Measurements from ENCODE around the gene SELENOH. TPM values are rescaled to one million over a fixed set of nuclear protein-coding genes. Genes with fewer than 3 reads are reported as not detected.

Gene SELENOH
- total and polyA plus RNA-seq, 2 of the 8 experiments (the other 6 are each of a cell fraction or from before 2014, with no cell fraction given): 243 to 264 TPM

DNA sequence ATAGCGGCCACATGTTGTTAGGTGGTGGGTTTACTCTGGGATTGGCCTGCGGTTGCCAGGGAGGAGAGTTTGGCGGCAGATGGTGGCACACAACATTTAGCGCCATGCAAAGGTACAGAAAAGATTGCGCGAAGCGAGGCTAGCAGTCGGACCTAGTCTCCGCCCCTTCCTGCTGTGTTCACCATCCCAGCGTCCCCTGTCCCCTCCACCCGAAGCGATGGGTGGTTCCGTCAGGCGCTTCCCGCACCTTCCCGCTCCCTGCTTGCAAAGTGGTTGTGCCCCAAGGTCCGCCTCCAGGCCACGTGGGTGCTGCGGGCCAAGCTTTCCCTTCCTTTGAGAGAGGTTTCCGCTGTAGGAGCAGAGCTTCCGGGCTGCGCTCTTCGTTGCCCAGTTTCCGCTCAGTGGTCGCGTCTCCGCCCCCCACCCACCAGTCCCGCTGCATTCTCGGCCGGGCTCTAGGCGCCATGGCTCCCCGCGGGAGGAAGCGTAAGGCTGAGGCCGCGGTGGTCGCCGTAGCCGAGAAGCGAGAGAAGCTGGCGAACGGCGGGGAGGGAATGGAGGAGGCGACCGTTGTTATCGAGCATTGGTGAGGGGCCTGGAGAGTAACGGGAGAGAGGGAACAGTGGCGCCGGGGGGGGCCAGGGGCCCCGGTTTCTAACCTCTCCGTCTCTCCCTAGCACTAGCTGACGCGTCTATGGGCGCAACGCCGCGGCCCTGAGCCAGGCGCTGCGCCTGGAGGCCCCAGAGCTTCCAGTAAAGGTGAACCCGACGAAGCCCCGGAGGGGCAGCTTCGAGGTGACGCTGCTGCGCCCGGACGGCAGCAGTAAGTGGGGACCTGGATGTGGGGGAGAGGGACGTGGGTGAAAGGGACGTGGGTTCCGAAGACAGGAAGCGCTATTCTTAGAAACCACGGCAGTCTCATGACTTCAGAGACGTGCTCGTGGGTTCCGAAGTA lies at the start of gene SELENOH (continued):
- TF ChIP-seq, protein P1, sequence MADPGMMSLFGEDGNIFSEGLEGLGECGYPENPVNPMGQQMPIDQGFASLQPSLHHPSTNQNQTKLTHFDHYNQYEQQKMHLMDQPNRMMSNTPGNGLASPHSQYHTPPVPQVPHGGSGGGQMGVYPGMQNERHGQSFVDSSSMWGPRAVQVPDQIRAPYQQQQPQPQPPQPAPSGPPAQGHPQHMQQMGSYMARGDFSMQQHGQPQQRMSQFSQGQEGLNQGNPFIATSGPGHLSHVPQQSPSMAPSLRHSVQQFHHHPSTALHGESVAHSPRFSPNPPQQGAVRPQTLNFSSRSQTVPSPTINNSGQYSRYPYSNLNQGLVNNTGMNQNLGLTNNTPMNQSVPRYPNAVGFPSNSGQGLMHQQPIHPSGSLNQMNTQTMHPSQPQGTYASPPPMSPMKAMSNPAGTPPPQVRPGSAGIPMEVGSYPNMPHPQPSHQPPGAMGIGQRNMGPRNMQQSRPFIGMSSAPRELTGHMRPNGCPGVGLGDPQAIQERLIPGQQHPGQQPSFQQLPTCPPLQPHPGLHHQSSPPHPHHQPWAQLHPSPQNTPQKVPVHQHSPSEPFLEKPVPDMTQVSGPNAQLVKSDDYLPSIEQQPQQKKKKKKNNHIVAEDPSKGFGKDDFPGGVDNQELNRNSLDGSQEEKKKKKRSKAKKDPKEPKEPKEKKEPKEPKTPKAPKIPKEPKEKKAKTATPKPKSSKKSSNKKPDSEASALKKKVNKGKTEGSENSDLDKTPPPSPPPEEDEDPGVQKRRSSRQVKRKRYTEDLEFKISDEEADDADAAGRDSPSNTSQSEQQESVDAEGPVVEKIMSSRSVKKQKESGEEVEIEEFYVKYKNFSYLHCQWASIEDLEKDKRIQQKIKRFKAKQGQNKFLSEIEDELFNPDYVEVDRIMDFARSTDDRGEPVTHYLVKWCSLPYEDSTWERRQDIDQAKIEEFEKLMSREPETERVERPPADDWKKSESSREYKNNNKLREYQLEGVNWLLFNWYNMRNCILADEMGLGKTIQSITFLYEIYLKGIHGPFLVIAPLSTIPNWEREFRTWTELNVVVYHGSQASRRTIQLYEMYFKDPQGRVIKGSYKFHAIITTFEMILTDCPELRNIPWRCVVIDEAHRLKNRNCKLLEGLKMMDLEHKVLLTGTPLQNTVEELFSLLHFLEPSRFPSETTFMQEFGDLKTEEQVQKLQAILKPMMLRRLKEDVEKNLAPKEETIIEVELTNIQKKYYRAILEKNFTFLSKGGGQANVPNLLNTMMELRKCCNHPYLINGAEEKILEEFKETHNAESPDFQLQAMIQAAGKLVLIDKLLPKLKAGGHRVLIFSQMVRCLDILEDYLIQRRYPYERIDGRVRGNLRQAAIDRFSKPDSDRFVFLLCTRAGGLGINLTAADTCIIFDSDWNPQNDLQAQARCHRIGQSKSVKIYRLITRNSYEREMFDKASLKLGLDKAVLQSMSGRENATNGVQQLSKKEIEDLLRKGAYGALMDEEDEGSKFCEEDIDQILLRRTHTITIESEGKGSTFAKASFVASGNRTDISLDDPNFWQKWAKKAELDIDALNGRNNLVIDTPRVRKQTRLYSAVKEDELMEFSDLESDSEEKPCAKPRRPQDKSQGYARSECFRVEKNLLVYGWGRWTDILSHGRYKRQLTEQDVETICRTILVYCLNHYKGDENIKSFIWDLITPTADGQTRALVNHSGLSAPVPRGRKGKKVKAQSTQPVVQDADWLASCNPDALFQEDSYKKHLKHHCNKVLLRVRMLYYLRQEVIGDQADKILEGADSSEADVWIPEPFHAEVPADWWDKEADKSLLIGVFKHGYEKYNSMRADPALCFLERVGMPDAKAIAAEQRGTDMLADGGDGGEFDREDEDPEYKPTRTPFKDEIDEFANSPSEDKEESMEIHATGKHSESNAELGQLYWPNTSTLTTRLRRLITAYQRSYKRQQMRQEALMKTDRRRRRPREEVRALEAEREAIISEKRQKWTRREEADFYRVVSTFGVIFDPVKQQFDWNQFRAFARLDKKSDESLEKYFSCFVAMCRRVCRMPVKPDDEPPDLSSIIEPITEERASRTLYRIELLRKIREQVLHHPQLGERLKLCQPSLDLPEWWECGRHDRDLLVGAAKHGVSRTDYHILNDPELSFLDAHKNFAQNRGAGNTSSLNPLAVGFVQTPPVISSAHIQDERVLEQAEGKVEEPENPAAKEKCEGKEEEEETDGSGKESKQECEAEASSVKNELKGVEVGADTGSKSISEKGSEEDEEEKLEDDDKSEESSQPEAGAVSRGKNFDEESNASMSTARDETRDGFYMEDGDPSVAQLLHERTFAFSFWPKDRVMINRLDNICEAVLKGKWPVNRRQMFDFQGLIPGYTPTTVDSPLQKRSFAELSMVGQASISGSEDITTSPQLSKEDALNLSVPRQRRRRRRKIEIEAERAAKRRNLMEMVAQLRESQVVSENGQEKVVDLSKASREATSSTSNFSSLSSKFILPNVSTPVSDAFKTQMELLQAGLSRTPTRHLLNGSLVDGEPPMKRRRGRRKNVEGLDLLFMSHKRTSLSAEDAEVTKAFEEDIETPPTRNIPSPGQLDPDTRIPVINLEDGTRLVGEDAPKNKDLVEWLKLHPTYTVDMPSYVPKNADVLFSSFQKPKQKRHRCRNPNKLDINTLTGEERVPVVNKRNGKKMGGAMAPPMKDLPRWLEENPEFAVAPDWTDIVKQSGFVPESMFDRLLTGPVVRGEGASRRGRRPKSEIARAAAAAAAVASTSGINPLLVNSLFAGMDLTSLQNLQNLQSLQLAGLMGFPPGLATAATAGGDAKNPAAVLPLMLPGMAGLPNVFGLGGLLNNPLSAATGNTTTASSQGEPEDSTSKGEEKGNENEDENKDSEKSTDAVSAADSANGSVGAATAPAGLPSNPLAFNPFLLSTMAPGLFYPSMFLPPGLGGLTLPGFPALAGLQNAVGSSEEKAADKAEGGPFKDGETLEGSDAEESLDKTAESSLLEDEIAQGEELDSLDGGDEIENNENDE (IDR thresholded peaks at IDR 0.05; ENCODE audit: insufficient replicate concordance, low read length): peak; percentile 19
- TF ChIP-seq SIN3A (conservative IDR thresholded peaks at IDR 0.05 in 1 of 2, IDR thresholded peaks at IDR 0.05 in 1 of 2; ENCODE audit: low read depth in 1 of 2, low read length in 2 of 2): peak; percentile 91 to 98; a peak in 3 of 4 replicates
- TF ChIP-seq, protein P2, sequence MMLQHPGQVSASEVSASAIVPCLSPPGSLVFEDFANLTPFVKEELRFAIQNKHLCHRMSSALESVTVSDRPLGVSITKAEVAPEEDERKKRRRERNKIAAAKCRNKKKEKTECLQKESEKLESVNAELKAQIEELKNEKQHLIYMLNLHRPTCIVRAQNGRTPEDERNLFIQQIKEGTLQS (IDR thresholded peaks at IDR 0.05; ENCODE audit: insufficient read depth, low read depth, low read length): peak; percentile 58; the same call in 1 of the 2 replicates
- TF ChIP-seq CEBPB (IDR thresholded peaks at IDR 0.05; ENCODE audit: low read depth, low read length): peak; percentile 41; the same call in 1 of the 2 replicates
- peak; percentile 77 for TF ChIP-seq CTBP2 (IDR thresholded peaks at IDR 0.05; ENCODE audit: borderline replicate concordance, insufficient read depth, insufficient read length, low read length)
- peak; percentile 56; the same call in 1 of the 2 replicates for TF ChIP-seq RBBP5 (IDR thresholded peaks at IDR 0.05; ENCODE audit: borderline replicate concordance, low read depth, low read length)
- peak; percentile 87 for TF ChIP-seq ASH2L (IDR thresholded peaks at IDR 0.05; ENCODE audit: low read length)
